Testis (tissue), 3 donors: ENCODE measurements around the gene SLC7A9. TPM values are rescaled to one million over a fixed set of nuclear protein-coding genes. Genes with fewer than 3 reads are reported as not detected.

ENCODE experiments used
- DNase-seq: peaks from one replicate; pipeline ENCODE4 v3.0.0-alpha.2; 2019
- H3K27ac ChIP-seq, 2 donors: fragments of 200-600 bp; sonication (generic); one replicate each; pipeline ENCODE4 v1.5.1; 2019
- H3K27me3 ChIP-seq: fragments of 200-600 bp; sonication (generic); one replicate; pipeline ENCODE4 v1.5.1; 2019
- H3K36me3 ChIP-seq: fragments of 200-600 bp; sonication (generic); one replicate; pipeline ENCODE4 v1.5.1; 2017; ENCODE audit warnings: low read depth; ENCODE audit errors: missing control alignments
- H3K4me1 ChIP-seq: fragments of 200-600 bp; sonication (generic); one replicate; pipeline ENCODE4 v1.5.1; 2019
- H3K4me3 ChIP-seq, 2 donors: fragments of 200-600 bp; sonication (generic); one replicate each; pipeline ENCODE4 v1.5.1; 2017 to 2019
- H3K9me3 ChIP-seq: fragments of 200-600 bp; sonication (generic); one replicate; pipeline ENCODE4 v1.5.1; 2017
- POLR2A ChIP-seq: fragments of 450-650 bp; IDR thresholded peaks from one replicate; pipeline ENCODE4 v1.6.1; 2017; ENCODE audit warnings: antibody characterized with exemption, mild to moderate bottlenecking, moderate library complexity
- WGBS, 2 donors: methylation state at CpG; one replicate each; pipeline ENCODE4 v1.1.5; 2018; 5-methylcytosine and 5-hydroxymethylcytosine counted together
- intact Hi-C: fragments of 100-400 bp; cut with DNase I; formaldehyde crosslinking; loops from one replicate; pipeline ENCODE4 v1.15.1; 2023; ENCODE audit warnings: low total_unique reads
- polyA plus RNA-seq: library from polyadenylated mRNA; stranded (reverse); fragments of 350-450 nt; fragmentation: Illumina TruSeq; extraction: RNeasy Lipid Tissue Mini Kit (QIAGEN cat#74804); gene quantifications from one replicate; pipeline ENCODE4 v1.2.3, GENCODE V29; 2014; ENCODE audit warnings: low read depth, low replicate concordance; ENCODE audit not compliant: insufficient read depth
- total RNA-seq, 2 donors: library from RNA; depleted of rRNA; stranded (reverse); fragments of >200 nt; gene quantifications; one replicate each; pipeline ENCODE4 v1.2.3, GENCODE V29; 2016
- TF ChIP-seq, protein P1 (sequence below), 3 experiments: fragments of 450-650 bp in 2 of 3; fragments of 200-600 bp in 1 of 3; sonication (generic) in 1 of 3; IDR thresholded peaks; one replicate each; pipeline ENCODE4 v1.5.1; 2016 to 2019; ENCODE audit warnings: antibody characterized with exemption in 3 of 3, mild to moderate bottlenecking in 2 of 3, moderate library complexity in 1 of 3

The SLC7A9 gene
- total and polyA plus RNA-seq, 3 donors from 2014 or later, result 0.79 to 1.6 (median 1.2) TPM

DNA sequence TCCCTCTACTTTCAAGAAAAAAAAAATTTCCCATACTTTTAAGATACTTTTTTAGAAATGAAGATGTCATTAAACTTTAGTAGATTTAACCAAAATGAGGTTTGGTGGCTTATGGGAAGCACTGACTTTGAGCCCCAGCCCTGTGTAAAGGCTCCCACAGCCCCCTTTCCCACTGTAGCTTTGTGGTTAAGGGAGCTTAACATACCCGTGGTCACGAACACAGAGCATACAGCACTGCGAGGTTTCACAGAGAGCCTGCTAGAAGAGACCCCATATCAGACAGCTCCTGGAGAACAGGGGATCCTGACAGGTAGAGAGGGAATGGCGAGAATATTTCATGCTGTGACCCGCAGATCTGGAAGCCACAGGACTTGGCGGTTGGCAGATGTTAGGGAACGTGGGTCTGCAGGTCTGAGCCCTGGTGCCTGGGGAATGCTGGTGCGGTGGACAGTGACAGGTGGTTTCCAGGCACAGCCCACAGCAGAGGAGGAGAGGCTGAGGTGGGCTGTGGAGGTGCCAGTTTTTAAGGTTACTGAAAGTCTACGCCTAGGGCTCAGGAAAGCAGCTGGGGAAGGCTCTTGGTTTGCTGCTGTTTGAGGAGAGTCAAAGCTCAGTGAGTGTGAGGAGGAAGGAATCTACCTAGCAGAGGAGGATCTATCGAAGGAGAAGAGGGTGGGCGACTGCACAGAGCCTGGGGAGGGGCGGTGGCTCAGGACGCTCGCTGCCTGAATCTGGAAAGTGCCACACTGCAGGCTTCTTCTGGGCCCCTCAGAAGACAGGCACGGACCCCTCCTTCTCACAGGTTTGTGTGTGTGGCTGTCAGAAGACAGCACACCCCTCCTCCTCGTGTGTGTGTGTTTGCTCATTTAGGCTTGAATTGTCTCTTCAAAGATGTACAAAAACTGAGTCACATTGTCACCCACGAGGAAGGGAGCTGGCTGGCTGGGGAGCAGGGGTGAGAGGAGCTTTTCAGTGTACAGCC lies 49.9 kb downstream of the SLC7A9 start:
- no peak overlapping the region for H3K4me3 ChIP-seq
- intact Hi-C loops, result no loop called here
- WGBS, 2 donors, result 73 to 75% methylated on average over 17 of the region's 17 CpGs
- no peaks in the 10 kb centered on the region for H3K9me3 ChIP-seq
- no peaks in the 10 kb centered on the region for H3K27me3 ChIP-seq
- no peak overlapping the region for H3K27ac ChIP-seq
- no peak for DNase-seq
- TF ChIP-seq, protein P1, sequence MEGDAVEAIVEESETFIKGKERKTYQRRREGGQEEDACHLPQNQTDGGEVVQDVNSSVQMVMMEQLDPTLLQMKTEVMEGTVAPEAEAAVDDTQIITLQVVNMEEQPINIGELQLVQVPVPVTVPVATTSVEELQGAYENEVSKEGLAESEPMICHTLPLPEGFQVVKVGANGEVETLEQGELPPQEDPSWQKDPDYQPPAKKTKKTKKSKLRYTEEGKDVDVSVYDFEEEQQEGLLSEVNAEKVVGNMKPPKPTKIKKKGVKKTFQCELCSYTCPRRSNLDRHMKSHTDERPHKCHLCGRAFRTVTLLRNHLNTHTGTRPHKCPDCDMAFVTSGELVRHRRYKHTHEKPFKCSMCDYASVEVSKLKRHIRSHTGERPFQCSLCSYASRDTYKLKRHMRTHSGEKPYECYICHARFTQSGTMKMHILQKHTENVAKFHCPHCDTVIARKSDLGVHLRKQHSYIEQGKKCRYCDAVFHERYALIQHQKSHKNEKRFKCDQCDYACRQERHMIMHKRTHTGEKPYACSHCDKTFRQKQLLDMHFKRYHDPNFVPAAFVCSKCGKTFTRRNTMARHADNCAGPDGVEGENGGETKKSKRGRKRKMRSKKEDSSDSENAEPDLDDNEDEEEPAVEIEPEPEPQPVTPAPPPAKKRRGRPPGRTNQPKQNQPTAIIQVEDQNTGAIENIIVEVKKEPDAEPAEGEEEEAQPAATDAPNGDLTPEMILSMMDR (IDR thresholded peaks at IDR 0.05), result no peak
- TF ChIP-seq POLR2A, result no peak
- no peaks in the 10 kb centered on the region for H3K36me3 ChIP-seq
- no peaks in the 10 kb centered on the region for H3K4me1 ChIP-seq

DNA sequence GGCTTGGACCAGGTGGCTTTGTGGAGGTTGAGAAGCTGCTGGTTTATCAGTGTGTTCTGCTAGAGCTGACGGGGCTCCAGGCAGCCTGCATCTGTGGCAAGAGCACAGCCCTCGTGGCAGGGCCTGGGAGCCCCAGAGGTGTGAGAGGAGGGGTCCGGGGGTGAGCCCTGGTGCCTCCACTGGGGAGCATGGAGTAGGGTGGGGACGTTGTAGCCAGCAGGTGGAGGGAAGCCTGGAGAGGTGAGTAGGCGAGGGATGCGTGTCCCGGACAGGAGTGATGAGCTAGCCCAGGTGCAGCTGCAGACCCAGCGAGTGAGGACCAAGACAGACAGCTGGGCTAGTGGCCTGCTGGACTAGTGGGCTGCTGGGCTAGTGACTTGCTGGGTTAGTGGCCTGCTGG lies 51.0 kb downstream of the SLC7A9 start:
- TF ChIP-seq, protein P1 (IDR thresholded peaks at IDR 0.05), result no peak
- no peak for TF ChIP-seq POLR2A
- WGBS, 2 donors, result 75 to 82% methylated on average over 8 of the region's 8 CpGs
- Histone ChIP-seq H3K9me3 (no peaks in the 10 kb centered on the region), H3K27me3 (no peaks in the 10 kb centered on the region), H3K4me1 (no peaks in the 10 kb centered on the region), H3K27ac (no peak overlapping the region), H3K36me3 (no peaks in the 10 kb centered on the region), H3K4me3 (no peak overlapping the region)
- no peak for DNase-seq
- intact Hi-C loops, result no loop called here

DNA sequence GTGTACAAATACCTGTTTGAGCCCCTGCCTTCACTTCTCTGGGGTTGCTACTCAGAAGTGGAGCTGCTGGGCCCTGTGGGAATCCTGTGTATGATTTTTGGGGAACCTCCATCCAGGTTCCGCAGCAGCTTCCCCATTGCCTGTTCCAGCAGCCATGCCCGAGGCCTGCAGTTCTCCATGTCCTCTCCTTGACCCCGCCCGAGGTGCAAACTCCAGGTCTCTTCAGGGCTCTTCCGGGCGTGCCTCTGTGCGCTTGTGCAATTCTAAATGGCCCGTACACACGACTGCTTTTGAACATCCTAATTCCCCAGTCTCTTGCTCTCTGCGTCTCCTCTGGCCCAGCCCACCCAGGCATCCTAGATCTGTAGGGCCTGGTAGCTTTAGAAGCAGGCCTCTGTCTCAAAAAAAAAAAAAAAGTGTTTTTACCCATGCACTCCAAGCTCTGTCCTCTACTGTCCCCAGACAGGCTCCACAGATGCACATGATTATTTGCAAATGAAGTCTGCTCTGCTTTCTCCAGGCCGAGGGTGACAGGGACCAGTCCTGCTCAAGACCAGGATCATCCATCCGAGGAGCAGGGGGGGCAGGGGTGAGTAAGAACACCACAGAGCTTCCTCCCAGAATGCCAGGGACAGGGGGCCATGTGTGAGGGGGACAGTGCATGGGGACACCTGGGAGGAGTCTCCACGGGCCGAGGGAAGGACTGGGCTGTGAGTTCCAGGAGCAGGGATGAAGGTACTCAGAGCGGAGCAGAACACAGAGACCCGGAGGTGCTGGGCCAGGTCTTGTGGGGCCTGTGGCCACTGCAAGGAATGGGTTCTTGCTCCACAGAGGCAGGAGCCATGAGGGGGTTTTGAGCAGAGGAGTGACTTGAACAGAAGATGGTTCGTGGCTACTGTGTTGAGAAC lies 51.7 kb downstream of the SLC7A9 start:
- no peaks in the 10 kb centered on the region for H3K36me3 ChIP-seq
- DNase-seq, result no peak
- H3K27ac ChIP-seq, result no peak overlapping the region
- WGBS, 2 donors, result 87 to 88% methylated on average over 17 of the region's 17 CpGs
- intact Hi-C loops, result no loop called here
- H3K4me1 ChIP-seq, result no peaks in the 10 kb centered on the region
- TF ChIP-seq POLR2A, result no peak
- TF ChIP-seq, protein P1 (IDR thresholded peaks at IDR 0.05), result no peak
- H3K27me3 ChIP-seq, result no peaks in the 10 kb centered on the region
- no peaks in the 10 kb centered on the region for H3K9me3 ChIP-seq
- H3K4me3 ChIP-seq, result no peak overlapping the region

DNA sequence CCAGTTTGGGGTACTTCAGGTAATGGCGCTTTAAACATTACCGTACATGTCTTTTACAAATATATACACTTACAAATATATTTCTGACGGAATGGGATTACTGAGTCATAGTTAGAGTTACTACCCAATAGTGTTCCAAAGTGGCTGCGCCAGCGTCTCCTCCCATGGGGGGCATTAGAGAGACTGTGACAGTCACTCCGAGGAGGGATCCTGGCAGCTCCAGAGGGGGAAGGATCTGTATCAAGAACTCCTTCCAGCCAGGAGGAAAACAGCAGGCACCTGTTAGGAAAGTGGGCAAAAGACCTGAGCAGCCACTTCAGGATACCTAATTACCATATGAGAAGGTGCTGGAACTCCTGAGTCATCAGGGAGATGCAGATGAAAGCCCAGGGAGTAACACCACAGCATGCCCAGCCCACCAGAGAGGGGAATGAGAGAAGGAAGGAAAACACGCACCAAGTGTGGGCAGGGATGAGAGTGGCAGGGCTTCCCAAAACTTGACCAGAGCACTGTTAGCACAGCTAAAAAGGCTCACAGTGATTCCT lies 52.9 kb downstream of the SLC7A9 start:
- WGBS, 2 donors, result 75 to 76% methylated on average over 7 of the region's 7 CpGs
- Histone ChIP-seq H3K36me3 (no peaks in the 10 kb centered on the region), H3K27me3 (no peaks in the 10 kb centered on the region), H3K9me3 (no peaks in the 10 kb centered on the region), H3K27ac (no peak overlapping the region), H3K4me1 (no peaks in the 10 kb centered on the region), H3K4me3 (no peak overlapping the region)
- no peak for TF ChIP-seq POLR2A
- TF ChIP-seq, protein P1 (IDR thresholded peaks at IDR 0.05), result no peak
- intact Hi-C loops, result no loop called here
- DNase-seq, result no peak
